SU-DHL-6 (cell line): ENCODE data around the gene TACR1.

Experiments used
- H2AFZ ChIP-seq: fragments of 200-600 bp; sonication (generic); 2 replicates; pipeline ENCODE4 v1.6.1; 2014; ENCODE audit warnings: low read depth, mild to moderate bottlenecking, moderate library complexity, mixed read lengths, antibody characterized with exemption, low read length; ENCODE audit not compliant: severe bottlenecking
- H3F3A ChIP-seq: fragments of 200-600 bp; shearing (Covaris generic); 2 replicates; pipeline ENCODE4 v1.6.0; 2016; ENCODE audit warnings: antibody characterized with exemption, mild to moderate bottlenecking; ENCODE audit not compliant: insufficient read depth
- H3K27ac ChIP-seq: fragments of 200-600 bp; sonication (generic); 2 replicates; pipeline ENCODE4 v1.5.1; 2016; ENCODE audit warnings: low read depth, mild to moderate bottlenecking, low read length, moderate library complexity, mixed read lengths
- H3K27me3 ChIP-seq: fragments of 200-600 bp; sonication (generic), shearing (Covaris generic); 2 replicates; pipeline ENCODE4 v1.6.0; 2014; ENCODE audit warnings: mild to moderate bottlenecking, low read length
- H3K36me3 ChIP-seq: fragments of 200-600 bp; sonication (generic); 2 replicates; pipeline ENCODE4 v1.6.1; 2014; ENCODE audit warnings: mild to moderate bottlenecking, low read length, mixed read lengths
- H3K4me2 ChIP-seq: fragments of 300-600, 200-600 bp; shearing (Covaris generic), sonication (generic); 2 replicates; pipeline ENCODE4 v1.6.0; 2014; ENCODE audit warnings: low read length, low read depth, mild to moderate bottlenecking; ENCODE audit not compliant: poor library complexity, severe bottlenecking
- H3K4me3 ChIP-seq: fragments of 200-600 bp; sonication (generic); 2 replicates; pipeline ENCODE4 v1.5.1; 2014; ENCODE audit warnings: antibody characterized with exemption, low read length, mild to moderate bottlenecking, mixed read lengths; ENCODE audit not compliant: insufficient read depth, poor library complexity, severe bottlenecking
- H3K79me2 ChIP-seq: fragments of 200-600 bp; sonication (generic); 2 replicates; pipeline ENCODE4 v1.6.1; 2014; ENCODE audit warnings: mild to moderate bottlenecking, low read length, moderate library complexity; ENCODE audit not compliant: insufficient read depth
- H3K9ac ChIP-seq: fragments of 200-600 bp; sonication (generic); 2 replicates; pipeline ENCODE4 v1.7.0; 2014; ENCODE audit warnings: mild to moderate bottlenecking, low read length
- H3K9me2 ChIP-seq: fragments of 200-600 bp; sonication (generic); replicated peaks from 2 replicates; pipeline ENCODE4 v1.6.1; 2014; ENCODE audit warnings: low read length; ENCODE audit not compliant: insufficient read depth
- H3K9me3 ChIP-seq: fragments of 200-600 bp; sonication (generic); 2 replicates; pipeline ENCODE4 v1.6.1; 2014; ENCODE audit warnings: low read length, mixed read lengths; ENCODE audit not compliant: insufficient read depth
- H4K20me1 ChIP-seq: fragments of 200-600 bp; sonication (generic); 2 replicates; pipeline ENCODE4 v1.6.1; 2014; ENCODE audit warnings: low read depth, mild to moderate bottlenecking, antibody characterized with exemption, low read length, moderate library complexity, mixed read lengths
- CTCF ChIP-seq: fragments of 200-600 bp; sonication (generic); IDR thresholded peaks from one replicate; pipeline ENCODE4 v1.5.1; 2017; ENCODE audit warnings: antibody characterized with exemption, mild to moderate bottlenecking, low read length, moderate library complexity; ENCODE audit not compliant: insufficient read depth, poor library complexity, severe bottlenecking
- EZH2phosphoT487 ChIP-seq: fragments of 200-600 bp; sonication (generic), shearing (Covaris generic); conservative IDR thresholded peaks from 2 replicates; pipeline ENCODE4 v1.6.1; 2018; ENCODE audit warnings: mild to moderate bottlenecking, antibody characterized with exemption, low read length, moderate library complexity, mixed read lengths

Gene TACR1

GRCh38 chr2:75139171-75139570 is 60.1 kb downstream of the TACR1 start:
- H3K4me2 ChIP-seq: no peak overlapping the region
- no peaks in the 10 kb centered on the region for H4K20me1 ChIP-seq
- H3K4me3 ChIP-seq: no peak overlapping the region
- no peak for TF ChIP-seq EZH2phosphoT487
- no peak for TF ChIP-seq CTCF
- no peaks in the 10 kb centered on the region for H3F3A ChIP-seq
- no peaks in the 10 kb centered on the region for H3K9me3 ChIP-seq
- H3K36me3 ChIP-seq: no peaks in the 10 kb centered on the region
- no peaks in the 10 kb centered on the region for H3K27me3 ChIP-seq
- no peaks in the 10 kb centered on the region for H3K9me2 ChIP-seq
- H2AFZ ChIP-seq: no peak overlapping the region
- H3K9ac ChIP-seq: no peak overlapping the region
- no peak overlapping the region for H3K27ac ChIP-seq
- H3K79me2 ChIP-seq: no peaks in the 10 kb centered on the region

DNA sequence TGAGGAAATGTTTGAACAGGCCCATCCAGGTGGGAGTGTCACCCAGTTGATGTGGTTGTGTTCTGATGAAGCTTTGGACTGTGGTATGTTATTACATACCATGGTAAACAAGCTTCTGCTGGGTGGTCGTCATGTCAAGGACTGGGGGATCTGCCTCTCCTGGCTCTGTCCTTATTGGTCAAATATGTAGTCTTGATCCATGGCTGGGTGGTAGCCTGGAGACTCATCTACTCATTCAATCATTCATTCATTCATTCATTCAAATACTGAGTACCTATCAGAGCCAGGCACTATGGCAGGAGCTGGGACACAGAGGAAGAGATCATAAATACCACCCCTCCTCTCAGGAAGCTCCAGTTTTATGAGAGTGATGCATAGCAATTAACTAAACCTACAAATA is 60.8 kb downstream of the TACR1 start:
- Histone ChIP-seq H4K20me1 (no peaks in the 10 kb centered on the region), H3K4me3 (no peak overlapping the region), H3F3A (no peaks in the 10 kb centered on the region), H3K9me2 (no peaks in the 10 kb centered on the region), H3K27me3 (no peaks in the 10 kb centered on the region), H3K9ac (no peak overlapping the region), H3K79me2 (no peaks in the 10 kb centered on the region), H3K36me3 (no peaks in the 10 kb centered on the region), H2AFZ (no peak overlapping the region), H3K9me3 (no peaks in the 10 kb centered on the region), H3K4me2 (no peak overlapping the region), H3K27ac (no peak overlapping the region)
- TF ChIP-seq EZH2phosphoT487: no peak
- no peak for TF ChIP-seq CTCF

- Histone ChIP-seq H2AFZ (no peak overlapping the region), H3F3A (no peaks in the 10 kb centered on the region), H3K27ac (no peak overlapping the region), H3K9me3 (no peaks in the 10 kb centered on the region), H4K20me1 (no peaks in the 10 kb centered on the region), H3K79me2 (no peaks in the 10 kb centered on the region), H3K9ac (no peak overlapping the region), H3K4me2 (no peak overlapping the region), H3K4me3 (no peak overlapping the region), H3K36me3 (no peaks in the 10 kb centered on the region), H3K27me3 (no peaks in the 10 kb centered on the region), H3K9me2 (no peaks in the 10 kb centered on the region)
- no peak for TF ChIP-seq CTCF
- TF ChIP-seq EZH2phosphoT487: no peak
Measured at GRCh38 chr2:75135776-75136400, 63.4 kb downstream of the TACR1 start.
